Measurements from ENCODE around the gene E2F8.
A peak's percentile ranks its signal among the peaks of the same experiment; 100 is the strongest.

Gene E2F8

GRCh38 chr11:19244621-19245020 lies 3.9 kb upstream of the E2F8 start:
- Mint-ChIP-seq H3K4me1 (peaks cover 17% of the 10 kb centered on the region), H3K27me3 (ENCODE audit: low read depth, poor library complexity) (peaks cover 36% of the 10 kb centered on the region), H3K4me3 (no peak overlapping the region), H3K9me3 (peaks cover 28% of the 10 kb centered on the region), H3K27ac (no peak overlapping the region), H3K36me3 (ENCODE audit: low read depth) (peaks cover 3% of the 10 kb centered on the region)
- TF ChIP-seq, protein P1, sequence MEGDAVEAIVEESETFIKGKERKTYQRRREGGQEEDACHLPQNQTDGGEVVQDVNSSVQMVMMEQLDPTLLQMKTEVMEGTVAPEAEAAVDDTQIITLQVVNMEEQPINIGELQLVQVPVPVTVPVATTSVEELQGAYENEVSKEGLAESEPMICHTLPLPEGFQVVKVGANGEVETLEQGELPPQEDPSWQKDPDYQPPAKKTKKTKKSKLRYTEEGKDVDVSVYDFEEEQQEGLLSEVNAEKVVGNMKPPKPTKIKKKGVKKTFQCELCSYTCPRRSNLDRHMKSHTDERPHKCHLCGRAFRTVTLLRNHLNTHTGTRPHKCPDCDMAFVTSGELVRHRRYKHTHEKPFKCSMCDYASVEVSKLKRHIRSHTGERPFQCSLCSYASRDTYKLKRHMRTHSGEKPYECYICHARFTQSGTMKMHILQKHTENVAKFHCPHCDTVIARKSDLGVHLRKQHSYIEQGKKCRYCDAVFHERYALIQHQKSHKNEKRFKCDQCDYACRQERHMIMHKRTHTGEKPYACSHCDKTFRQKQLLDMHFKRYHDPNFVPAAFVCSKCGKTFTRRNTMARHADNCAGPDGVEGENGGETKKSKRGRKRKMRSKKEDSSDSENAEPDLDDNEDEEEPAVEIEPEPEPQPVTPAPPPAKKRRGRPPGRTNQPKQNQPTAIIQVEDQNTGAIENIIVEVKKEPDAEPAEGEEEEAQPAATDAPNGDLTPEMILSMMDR (IDR thresholded peaks at IDR 0.05), result no peak
- DNase-seq, result no peak

- Mint-ChIP-seq H3K9me3 (peaks cover 22% of the 10 kb centered on the region), H3K4me1 (peaks cover 21% of the 10 kb centered on the region), H3K36me3 (ENCODE audit: low read depth) (no peaks in the 10 kb centered on the region), H3K4me3 (no peak overlapping the region), H3K27me3 (ENCODE audit: low read depth, poor library complexity) (peaks cover 38% of the 10 kb centered on the region), H3K27ac (no peak overlapping the region)
- no peak for DNase-seq
- TF ChIP-seq, protein P1 (IDR thresholded peaks at IDR 0.05), result no peak
These were observed 3.3 kb upstream of the E2F8 start for GRCh38 chr11:19244084-19244483.

DNA sequence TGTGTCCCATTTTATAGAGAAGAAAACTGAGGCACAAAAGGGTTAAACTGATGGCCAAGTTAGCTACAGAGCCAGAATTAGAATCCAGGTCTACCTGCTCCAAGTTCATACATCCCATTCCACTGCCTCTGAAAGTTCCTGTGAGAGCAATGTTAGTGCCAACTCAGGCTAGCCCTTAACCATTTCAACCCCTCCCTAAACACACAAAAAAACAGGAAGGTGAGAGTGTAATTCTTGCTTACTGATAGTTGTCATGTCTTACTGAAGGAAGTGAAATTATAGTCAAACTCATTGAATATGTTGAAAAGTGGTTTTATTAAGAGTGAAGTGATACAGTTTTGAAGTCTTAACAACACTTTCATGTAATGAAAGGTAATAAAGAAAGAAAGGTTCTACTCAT lies 2.9 kb upstream of the E2F8 start:
- Mint-ChIP-seq H3K4me1 (peaks cover 22% of the 10 kb centered on the region), H3K27me3 (ENCODE audit: low read depth, poor library complexity) (peaks cover 40% of the 10 kb centered on the region), H3K9me3 (peaks cover 18% of the 10 kb centered on the region), H3K4me3 (no peak overlapping the region), H3K36me3 (ENCODE audit: low read depth) (no peaks in the 10 kb centered on the region), H3K27ac (no peak overlapping the region)
- TF ChIP-seq, protein P1 (IDR thresholded peaks at IDR 0.05), result no peak
- DNase-seq, result no peak

GRCh38 chr11:19243143-19243542 lies 2.4 kb upstream of the E2F8 start:
- peaks cover 40% of the 10 kb centered on the region for H3K27me3 Mint-ChIP-seq (ENCODE audit: low read depth, poor library complexity)
- no peak overlapping the region for H3K27ac Mint-ChIP-seq
- H3K4me1 Mint-ChIP-seq, result peaks cover 22% of the 10 kb centered on the region
- TF ChIP-seq, protein P1 (IDR thresholded peaks at IDR 0.05), result no peak
- H3K36me3 Mint-ChIP-seq (ENCODE audit: low read depth), result no peaks in the 10 kb centered on the region
- H3K4me3 Mint-ChIP-seq, result peak overlapping the region; percentile 91
- DNase-seq, result no peak
- peaks cover 13% of the 10 kb centered on the region for H3K9me3 Mint-ChIP-seq

DNA sequence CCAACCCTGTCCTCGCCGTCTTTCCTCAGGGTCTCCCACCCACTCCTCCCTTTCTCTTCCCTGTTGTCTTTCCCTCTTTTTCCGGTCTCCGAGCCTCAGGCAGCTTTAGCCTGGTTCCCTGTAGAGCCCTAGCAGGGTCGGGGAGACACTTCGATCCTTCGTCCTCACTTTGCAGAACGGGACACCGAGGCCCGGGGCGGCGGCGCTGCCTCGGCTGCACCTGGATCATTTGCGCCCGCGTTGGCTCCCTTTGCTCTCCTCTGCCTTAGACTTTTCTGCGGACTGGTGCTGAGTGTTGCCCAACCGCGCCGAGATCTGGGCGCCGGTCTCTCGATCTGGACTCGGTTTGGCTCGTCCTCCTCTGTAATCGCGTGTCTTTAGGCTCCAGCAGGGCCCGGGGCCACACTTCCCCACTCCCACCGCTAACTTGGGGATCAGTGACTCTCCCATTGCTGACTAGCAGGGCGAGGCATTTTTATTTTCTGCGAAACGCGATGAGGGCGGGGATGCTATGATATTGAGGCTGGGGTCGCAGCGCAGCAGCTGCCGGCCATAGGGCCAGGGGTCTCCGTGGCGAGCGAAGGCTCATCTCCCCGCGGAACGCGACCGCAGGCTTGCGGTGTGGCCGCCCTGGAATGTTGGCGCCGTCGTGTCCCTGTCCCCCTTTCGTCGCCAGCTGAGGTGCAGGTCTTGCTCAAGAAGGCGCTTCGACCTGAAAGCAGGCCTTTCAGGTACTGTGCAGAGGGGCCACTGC lies 1.6 kb upstream of the E2F8 start:
- Mint-ChIP-seq H3K36me3 (ENCODE audit: low read depth) (no peaks in the 10 kb centered on the region), H3K4me3 (peak overlapping the region; percentile 91), H3K27me3 (ENCODE audit: low read depth, poor library complexity) (peaks cover 40% of the 10 kb centered on the region), H3K4me1 (peaks cover 27% of the 10 kb centered on the region), H3K9me3 (peaks cover 7% of the 10 kb centered on the region), H3K27ac (no peak overlapping the region)
- TF ChIP-seq, protein P1 (IDR thresholded peaks at IDR 0.05), result no peak
- peak; percentile 42 for DNase-seq

Data from nephron progenitor cell (in vitro differentiated cells).